Uterus (tissue), 4 donors: Measurements from ENCODE around the gene ABHD4. TPM values are rescaled to one million over a fixed set of nuclear protein-coding genes. Genes with fewer than 3 reads are reported as not detected.

ENCODE experiments used
- DNase-seq, 2 donors: peaks; one replicate each; pipeline ENCODE4 v3.0.0-alpha.2; 2019 to 2020
- H3K27ac ChIP-seq, 2 donors: fragments of 200-600 bp; sonication (generic); 1 replicate in 1 of 2; 2 replicates in 1 of 2; pipeline ENCODE4 v1.5.1; 2016 to 2018
- H3K27me3 ChIP-seq, 2 donors: fragments of 200-600 bp; sonication (generic); one replicate each; pipeline ENCODE4 v1.5.1; 2018 to 2019; ENCODE audit warnings: control low read depth in 1 of 2
- H3K36me3 ChIP-seq, 2 donors: fragments of 200-600 bp; sonication (generic); one replicate each; pipeline ENCODE4 v1.5.1; 2019; ENCODE audit warnings: control low read depth in 1 of 2
- H3K4me1 ChIP-seq, 2 donors: fragments of 200-600 bp; sonication (generic); one replicate each; pipeline ENCODE4 v1.5.1; 2018 to 2019; ENCODE audit warnings: control low read depth in 1 of 2
- H3K4me3 ChIP-seq, 2 donors: fragments of 200-600 bp; sonication (generic); 1 replicate in 1 of 2; 2 replicates in 1 of 2; pipeline ENCODE4 v1.5.1; 2018 to 2019; ENCODE audit warnings: mild to moderate bottlenecking in 1 of 2
- H3K9me3 ChIP-seq, 2 donors: fragments of 200-600 bp; sonication (generic); one replicate each; pipeline ENCODE4 v1.5.1; 2019; ENCODE audit warnings: control low read depth in 1 of 2
- POLR2A ChIP-seq, 2 donors: fragments of 450-650 bp; IDR thresholded peaks; one replicate each; pipeline ENCODE4 v1.6.1; 2016; ENCODE audit warnings: antibody characterized with exemption in 2 of 2, mild to moderate bottlenecking in 1 of 2, moderate library complexity in 1 of 2
- intact Hi-C: fragments of 100-400 bp; cut with DNase I; formaldehyde crosslinking; loops from one replicate; pipeline ENCODE4 v1.15.1; 2023; ENCODE audit warnings: low total_unique reads
- total RNA-seq, 4 donors: library from RNA; depleted of rRNA in 3 of 4; stranded (reverse); fragments of >200 nt in 3 of 4; gene quantifications; one replicate each; pipeline versions ENCODE4 v1.1.0 to v1.2.4, GENCODE V29; 2014 to 2023
- TF ChIP-seq, protein P1 (sequence below), 4 experiments: fragments of 200-600 bp in 2 of 4; fragments of 450-650 bp in 2 of 4; sonication (generic) in 2 of 4; IDR thresholded peaks; one replicate each; pipeline ENCODE4 v1.5.1; 2016 to 2019; ENCODE audit warnings: antibody characterized with exemption in 4 of 4, mild to moderate bottlenecking in 2 of 4, moderate library complexity in 1 of 4
- donor health status: DM: yes; HTN: yes; CAD: no.

Gene ABHD4
- total RNA-seq, 4 donors from 2014 or later: 17.9 to 40.0 (median 28.6) TPM

DNA sequence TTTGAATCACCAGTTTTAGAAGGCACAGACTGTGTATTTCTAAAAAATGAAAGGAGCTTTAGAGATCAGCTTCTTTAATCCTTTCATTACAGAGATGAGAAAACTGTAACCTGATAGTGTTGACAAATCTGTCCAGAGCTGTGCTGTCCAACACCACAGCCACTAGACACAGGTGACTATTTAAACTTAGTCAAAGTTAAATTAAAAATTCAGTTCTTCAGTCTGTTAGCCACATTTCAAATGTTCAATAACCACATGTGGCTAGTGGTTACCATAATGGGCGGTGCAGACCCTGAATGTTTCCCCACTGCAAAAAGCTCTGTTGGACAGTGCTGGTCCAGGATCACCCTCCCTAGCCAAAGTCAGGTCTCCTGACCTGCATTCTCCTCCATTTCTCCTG is 30.7 kb upstream of the ABHD4 start:
- no peak for TF ChIP-seq POLR2A (IDR thresholded peaks at IDR 0.05)
- TF ChIP-seq, protein P1, sequence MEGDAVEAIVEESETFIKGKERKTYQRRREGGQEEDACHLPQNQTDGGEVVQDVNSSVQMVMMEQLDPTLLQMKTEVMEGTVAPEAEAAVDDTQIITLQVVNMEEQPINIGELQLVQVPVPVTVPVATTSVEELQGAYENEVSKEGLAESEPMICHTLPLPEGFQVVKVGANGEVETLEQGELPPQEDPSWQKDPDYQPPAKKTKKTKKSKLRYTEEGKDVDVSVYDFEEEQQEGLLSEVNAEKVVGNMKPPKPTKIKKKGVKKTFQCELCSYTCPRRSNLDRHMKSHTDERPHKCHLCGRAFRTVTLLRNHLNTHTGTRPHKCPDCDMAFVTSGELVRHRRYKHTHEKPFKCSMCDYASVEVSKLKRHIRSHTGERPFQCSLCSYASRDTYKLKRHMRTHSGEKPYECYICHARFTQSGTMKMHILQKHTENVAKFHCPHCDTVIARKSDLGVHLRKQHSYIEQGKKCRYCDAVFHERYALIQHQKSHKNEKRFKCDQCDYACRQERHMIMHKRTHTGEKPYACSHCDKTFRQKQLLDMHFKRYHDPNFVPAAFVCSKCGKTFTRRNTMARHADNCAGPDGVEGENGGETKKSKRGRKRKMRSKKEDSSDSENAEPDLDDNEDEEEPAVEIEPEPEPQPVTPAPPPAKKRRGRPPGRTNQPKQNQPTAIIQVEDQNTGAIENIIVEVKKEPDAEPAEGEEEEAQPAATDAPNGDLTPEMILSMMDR (IDR thresholded peaks at IDR 0.05): no peak
- Histone ChIP-seq H3K4me1 (peaks cover 0 to 8% of the 10 kb centered on the region in 2 donors), H3K9me3 (no peaks in the 10 kb centered on the region), H3K27ac (no peak overlapping the region), H3K27me3 (no peaks in the 10 kb centered on the region), H3K4me3 (no peak overlapping the region), H3K36me3 (no peaks in the 10 kb centered on the region)
- intact Hi-C loops: loop anchor here (5.0 to 10.0 kb wide), 2 partner anchors 145 to 287 kb away; no protein-coding TSS in a partner anchor
- DNase-seq: no peak

DNA sequence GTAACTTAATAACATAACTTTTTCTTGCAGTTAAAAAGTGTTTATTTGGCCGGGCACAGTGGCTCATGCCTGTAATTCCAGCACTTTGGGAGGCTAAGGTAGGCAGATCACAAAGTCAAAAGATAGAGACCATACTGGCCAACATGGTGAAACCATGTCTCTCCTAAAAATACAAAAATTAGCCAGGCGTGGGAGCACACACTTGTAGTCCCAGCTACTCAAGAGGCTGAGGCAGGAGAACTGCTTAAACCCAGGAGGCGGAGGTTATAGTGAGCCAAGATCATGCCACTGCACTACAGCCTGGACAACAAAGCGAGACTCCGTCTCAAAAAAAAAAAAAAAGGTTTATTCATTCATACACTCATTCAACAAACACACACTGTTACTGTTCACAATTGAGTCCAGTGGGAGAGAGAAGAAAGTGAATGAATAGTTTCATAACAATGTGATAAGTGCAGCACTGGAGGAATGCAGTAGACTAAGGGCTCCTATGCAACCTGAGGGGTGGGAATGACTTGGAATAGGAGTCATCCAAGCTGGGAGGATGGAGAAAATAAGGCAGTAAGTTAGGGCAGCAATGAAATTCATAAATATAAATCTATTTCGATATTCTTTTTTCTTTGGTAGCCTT is 28.9 kb upstream of the ABHD4 start:
- H3K9me3 ChIP-seq: no peaks in the 10 kb centered on the region
- intact Hi-C loops: loop anchor here (5.0 to 10.0 kb wide), 2 partner anchors 143 to 286 kb away; no protein-coding TSS in a partner anchor
- H3K4me3 ChIP-seq: no peak overlapping the region
- H3K27ac ChIP-seq: no peak overlapping the region
- H3K4me1 ChIP-seq: peaks cover 0 to 8% of the 10 kb centered on the region in 2 donors
- TF ChIP-seq, protein P1 (IDR thresholded peaks at IDR 0.05): no peak
- TF ChIP-seq POLR2A (IDR thresholded peaks at IDR 0.05): no peak
- no peak for DNase-seq
- H3K36me3 ChIP-seq: no peaks in the 10 kb centered on the region
- no peaks in the 10 kb centered on the region for H3K27me3 ChIP-seq

DNA sequence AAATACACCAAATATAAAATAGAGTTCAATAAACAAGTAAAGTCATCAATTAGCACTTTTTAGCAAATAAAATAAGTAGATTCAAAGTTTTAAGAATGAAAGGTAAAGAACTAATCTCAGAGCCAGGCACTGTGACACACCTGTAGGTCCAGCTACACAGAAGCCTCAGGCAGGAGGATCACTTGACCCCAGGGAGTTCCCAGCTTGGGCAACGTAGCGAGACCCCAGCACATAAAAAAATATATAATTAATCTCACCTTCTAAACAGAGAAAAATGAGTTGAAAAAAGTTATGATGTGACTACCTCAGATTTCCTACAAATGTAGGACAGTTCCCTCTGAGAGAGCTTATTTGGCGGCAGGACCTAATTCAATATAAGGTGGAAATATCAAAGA is 28.4 kb upstream of the ABHD4 start:
- intact Hi-C loops: loop anchor here (5.0 to 10.0 kb wide), 2 partner anchors 143 to 285 kb away; no protein-coding TSS in a partner anchor
- H3K4me1 ChIP-seq: peaks cover 0 to 8% of the 10 kb centered on the region in 2 donors
- DNase-seq: no peak
- H3K36me3 ChIP-seq: no peaks in the 10 kb centered on the region
- TF ChIP-seq POLR2A (IDR thresholded peaks at IDR 0.05): no peak
- TF ChIP-seq, protein P1 (IDR thresholded peaks at IDR 0.05): no peak
- H3K27me3 ChIP-seq: no peaks in the 10 kb centered on the region
- H3K9me3 ChIP-seq: no peaks in the 10 kb centered on the region
- peak overlapping the region; percentile 33 to 73 for H3K27ac ChIP-seq
- H3K4me3 ChIP-seq: no peak overlapping the region

DNA sequence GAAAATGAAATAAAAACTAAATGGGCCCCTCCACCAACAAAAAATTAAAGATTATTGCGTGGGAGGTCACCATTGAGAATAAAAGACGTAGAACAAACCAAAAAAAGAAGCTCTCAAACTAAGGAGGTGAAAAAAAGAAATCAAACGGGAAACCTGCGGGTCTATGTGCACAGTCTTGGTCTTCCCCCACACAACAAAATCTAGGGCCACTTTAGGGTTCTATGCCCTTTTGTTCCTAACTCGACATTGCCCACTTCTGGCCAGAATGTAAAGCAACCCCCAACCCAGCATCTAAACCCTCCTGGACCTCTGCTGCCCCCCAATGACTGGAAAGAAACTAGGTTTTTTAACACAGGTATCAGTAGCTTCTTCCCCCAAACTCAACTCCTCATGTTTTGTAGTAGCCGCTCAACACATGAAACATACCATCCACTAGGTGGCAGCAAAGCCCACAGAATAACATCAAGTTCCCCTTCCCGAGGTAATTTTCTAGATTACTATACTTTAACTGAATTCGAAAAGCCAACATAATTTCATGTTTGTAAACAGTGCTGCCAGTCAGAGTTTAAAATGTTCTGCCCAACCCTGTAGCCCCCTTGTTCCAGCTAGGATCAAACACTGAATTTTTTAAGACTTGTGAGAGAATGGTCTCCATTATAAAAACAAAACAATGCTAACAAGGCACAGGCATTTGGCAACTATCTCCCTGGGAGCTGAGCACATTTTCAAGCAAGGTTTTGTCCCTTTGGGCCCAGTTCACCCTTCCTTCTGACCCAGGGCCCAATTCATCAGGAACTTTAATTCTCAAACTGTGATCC is 27.8 kb upstream of the ABHD4 start:
- H3K36me3 ChIP-seq: no peaks in the 10 kb centered on the region
- TF ChIP-seq, protein P1 (IDR thresholded peaks at IDR 0.05): peak; percentile 74 to 91 (median 86)
- TF ChIP-seq POLR2A (IDR thresholded peaks at IDR 0.05): no peak
- intact Hi-C loops: no loop called here

DNA sequence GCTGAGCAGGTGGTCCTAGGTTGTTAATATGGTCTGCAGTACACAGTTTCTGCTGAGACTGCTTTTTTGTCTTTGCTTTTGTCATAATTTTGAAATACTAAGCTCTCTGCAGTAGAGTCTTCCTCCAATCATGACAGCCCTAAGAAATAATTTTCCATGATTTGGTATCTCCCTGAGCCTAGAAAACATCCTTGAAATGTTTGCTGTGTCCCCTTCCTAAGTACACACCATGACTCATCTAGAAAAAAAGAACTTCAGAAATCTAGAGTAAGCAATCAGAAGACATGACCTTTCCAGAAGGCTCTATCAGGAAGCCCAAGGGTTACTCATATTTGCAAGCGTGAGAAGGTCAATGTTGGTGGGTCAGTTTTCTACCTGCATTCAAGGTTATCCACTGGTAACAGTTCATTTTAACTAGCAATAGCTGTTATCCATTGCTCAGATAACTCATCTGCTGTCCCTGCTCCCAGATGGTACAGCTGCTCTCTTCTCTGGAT is 25.5 kb upstream of the ABHD4 start:
- Histone ChIP-seq H3K27ac (no peak overlapping the region), H3K36me3 (no peaks in the 10 kb centered on the region), H3K4me1 (no peaks in the 10 kb centered on the region), H3K9me3 (no peaks in the 10 kb centered on the region), H3K27me3 (no peaks in the 10 kb centered on the region), H3K4me3 (no peak overlapping the region)
- intact Hi-C loops: no loop called here
- TF ChIP-seq, protein P1 (IDR thresholded peaks at IDR 0.05): no peak
- no peak for TF ChIP-seq POLR2A (IDR thresholded peaks at IDR 0.05)
- DNase-seq: no peak

More for the DNA sequence above, 27.8 kb upstream of the ABHD4 start:
- Histone ChIP-seq H3K9me3 (no peaks in the 10 kb centered on the region), H3K27ac (peak overlapping the region; percentile 55 to 73), H3K4me1 (peaks cover 0 to 3% of the 10 kb centered on the region in 2 donors), H3K27me3 (no peaks in the 10 kb centered on the region), H3K4me3 (no peak overlapping the region)
- DNase-seq: peak; percentile 72 to 91
